GM12873 (cell line): ENCODE results near the gene MAP2K7.

Source experiments
- TF ChIP-seq, protein P1 (sequence below): IDR thresholded peaks from 2 replicates; pipeline ENCODE4 v1.5.1; 2012; ENCODE audit warnings: low read depth, mild to moderate bottlenecking, moderate library complexity, low read length, control low read depth; ENCODE audit not compliant: insufficient read depth; ENCODE audit errors: missing control alignments

Gene MAP2K7

GRCh38 chr19:7962644-7963268 is 59.1 kb downstream of the MAP2K7 start:
- TF ChIP-seq, protein P1, sequence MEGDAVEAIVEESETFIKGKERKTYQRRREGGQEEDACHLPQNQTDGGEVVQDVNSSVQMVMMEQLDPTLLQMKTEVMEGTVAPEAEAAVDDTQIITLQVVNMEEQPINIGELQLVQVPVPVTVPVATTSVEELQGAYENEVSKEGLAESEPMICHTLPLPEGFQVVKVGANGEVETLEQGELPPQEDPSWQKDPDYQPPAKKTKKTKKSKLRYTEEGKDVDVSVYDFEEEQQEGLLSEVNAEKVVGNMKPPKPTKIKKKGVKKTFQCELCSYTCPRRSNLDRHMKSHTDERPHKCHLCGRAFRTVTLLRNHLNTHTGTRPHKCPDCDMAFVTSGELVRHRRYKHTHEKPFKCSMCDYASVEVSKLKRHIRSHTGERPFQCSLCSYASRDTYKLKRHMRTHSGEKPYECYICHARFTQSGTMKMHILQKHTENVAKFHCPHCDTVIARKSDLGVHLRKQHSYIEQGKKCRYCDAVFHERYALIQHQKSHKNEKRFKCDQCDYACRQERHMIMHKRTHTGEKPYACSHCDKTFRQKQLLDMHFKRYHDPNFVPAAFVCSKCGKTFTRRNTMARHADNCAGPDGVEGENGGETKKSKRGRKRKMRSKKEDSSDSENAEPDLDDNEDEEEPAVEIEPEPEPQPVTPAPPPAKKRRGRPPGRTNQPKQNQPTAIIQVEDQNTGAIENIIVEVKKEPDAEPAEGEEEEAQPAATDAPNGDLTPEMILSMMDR, result no peak

DNA sequence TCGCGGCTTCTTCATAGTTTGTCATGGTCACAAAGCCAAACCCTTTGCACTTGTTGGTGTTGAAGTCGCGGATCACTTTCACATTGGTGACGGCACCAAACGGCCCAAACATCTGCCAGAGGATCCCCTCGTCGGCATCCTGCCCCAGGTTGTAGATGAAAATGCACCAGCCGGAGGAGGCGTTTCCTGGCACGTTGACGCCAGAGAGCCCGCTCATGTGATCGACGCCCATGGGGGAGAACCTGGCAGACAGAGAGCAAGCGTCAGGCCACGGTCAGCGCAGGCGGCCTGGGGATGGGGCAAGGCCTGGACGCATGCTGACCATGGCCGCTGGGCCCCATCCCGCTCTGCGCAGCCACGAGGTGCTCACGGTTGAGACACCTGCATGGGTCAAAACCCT is 59.9 kb downstream of the MAP2K7 start:
- TF ChIP-seq, protein P1, result no peak
